HepG2 (cell line): ENCODE results near the gene NID1. TPM values are rescaled to one million over a fixed set of nuclear protein-coding genes. Genes with fewer than 3 reads are reported as not detected.
"Not testable (repeated sequence)": the region's sequence is repeated elsewhere in the genome, so short reads cannot be mapped to it uniquely, and the experiment has no call there.

Experiments used
- ATAC-seq: fragments of 200-7000 bp; cut with Tn5 transposase; 3 replicates; pipeline ENCODE4 v1.9.1; 2020; ENCODE audit warnings: mild to moderate bottlenecking, moderate library complexity
- BruUV-seq: library from RNA; stranded (reverse); fragments of 400-500 nt; replicated peaks from 2 replicates; lab custom pipeline; 2021; lab: Mats Ljungman, UMichigan
- CTCF ChIA-PET: fragments of 300-600 bp; formaldehyde crosslinking; extraction: SDS; loops from one replicate; lab custom pipeline; 2021; ENCODE audit warnings: low total read pairs, inconsistent platforms, low intra/inter-chr PET ratio; lab: Yijun Ruan, JAX
- POLR2A ChIA-PET: fragments of 350-600 bp; sonication (Branson Sonifier 250); formaldehyde crosslinking; loops from one replicate; lab custom pipeline; 2020; ENCODE audit warnings: antibody characterized with exemption, inconsistent platforms; lab: Yijun Ruan, JAX
- DNase-seq: peaks from one replicate; pipeline ENCODE4 v3.0.0-alpha.2; 2015; ENCODE audit warnings: low spot score
- FAIRE-seq: peaks from 3 replicates; lab custom pipeline; 2011; peaks lifted over from hg19 to GRCh38; lab: Jason Lieb, UNC
- H2AFZ ChIP-seq: one replicate; pipeline ENCODE4 v1.6.1; 2011; ENCODE audit warnings: low read length, inconsistent platforms
- H3K27ac ChIP-seq: fragments of 300-600 bp; 3 replicates; pipeline ENCODE4 v1.8.0; 2011; ENCODE audit warnings: mixed run types, mild to moderate bottlenecking, mixed read lengths, low read length, inconsistent platforms; ENCODE audit not compliant: insufficient read depth; ENCODE audit errors: extremely low read length
- H3K27me3 ChIP-seq, 2 experiments: fragments of 200-600 bp in 1 of 2; 2 replicates in 1 of 2; 3 replicates in 1 of 2; pipeline versions ENCODE4 v1.6.0 to v1.8.0; 2011; ENCODE audit warnings: low read length in 2 of 2, mild to moderate bottlenecking in 2 of 2, moderate library complexity in 2 of 2, inconsistent platforms in 1 of 2; ENCODE audit not compliant: insufficient read depth in 2 of 2, control insufficient read depth in 1 of 2
- H3K36me3 ChIP-seq, 2 experiments: fragments of 200-600 bp in 1 of 2; replicated peaks in 1 of 2; 2 replicates in 1 of 2; 3 replicates in 1 of 2; pipeline versions ENCODE4 v1.5.1 to v1.8.0; 2011; ENCODE audit warnings: low read length in 2 of 2, inconsistent platforms in 1 of 2; ENCODE audit not compliant: insufficient read depth in 2 of 2, control insufficient read depth in 1 of 2
- H3K4me1 ChIP-seq: 2 replicates; pipeline ENCODE4 v1.5.1; 2012; ENCODE audit warnings: low read length, inconsistent platforms; ENCODE audit not compliant: insufficient read depth
- H3K4me2 ChIP-seq: 2 replicates; pipeline ENCODE4 v1.6.0; 2011; ENCODE audit warnings: low read depth, low read length, inconsistent platforms
- H3K4me3 ChIP-seq, 3 experiments: fragments of 200-600 bp in 1 of 3; sonication (generic), shearing (Covaris generic) in 1 of 3; replicated peaks in 1 of 3; 2 replicates each; pipeline ENCODE4 v1.5.1; 2011 to 2016; ENCODE audit warnings: low read length in 3 of 3, inconsistent platforms in 2 of 3, low read depth in 2 of 3, mild to moderate bottlenecking in 2 of 3, control low read depth in 1 of 3, mixed read lengths in 1 of 3; ENCODE audit not compliant: insufficient read depth in 1 of 3
- H3K79me2 ChIP-seq: one replicate; pipeline ENCODE4 v1.6.1; 2011; ENCODE audit warnings: low read length, inconsistent platforms; ENCODE audit not compliant: insufficient read depth
- H3K9ac ChIP-seq: 2 replicates; pipeline ENCODE4 v1.6.0; 2011; ENCODE audit warnings: mild to moderate bottlenecking, low read depth, low read length, inconsistent platforms; ENCODE audit not compliant: insufficient read depth
- H3K9me3 ChIP-seq: 2 replicates; pipeline ENCODE4 v1.5.1; 2012; ENCODE audit warnings: mild to moderate bottlenecking, low read length
- H4K20me1 ChIP-seq: 2 replicates; pipeline ENCODE4 v1.6.0; 2011; ENCODE audit warnings: inconsistent platforms, mild to moderate bottlenecking, low read length, moderate library complexity; ENCODE audit not compliant: insufficient read depth
- BHLHE40 ChIP-seq: IDR thresholded peaks from 2 replicates; pipeline ENCODE4 v1.6.1; 2011; ENCODE audit warnings: low read length, improper control_type of control experiment
- MAX ChIP-seq: IDR thresholded peaks from 2 replicates; pipeline ENCODE4 v1.6.1; 2012; ENCODE audit warnings: inconsistent platforms
- NAIF1 ChIP-seq: sonication (generic); formaldehyde crosslinking; IDR thresholded peaks from 2 replicates; pipeline ENCODE4 v1.5.0; 2020; ENCODE audit warnings: mild to moderate bottlenecking, missing genetic modification reagents, borderline replicate concordance
- ONECUT2 ChIP-seq: sonication (generic); formaldehyde crosslinking; IDR thresholded peaks from 2 replicates; pipeline ENCODE4 v1.4.0; 2020; ENCODE audit warnings: missing genetic modification reagents
- POLR2AphosphoS2 ChIP-seq: IDR thresholded peaks from 2 replicates; pipeline ENCODE4 v1.6.1; 2011; ENCODE audit warnings: low read depth, low read length, improper control_type of control experiment
- RBAK ChIP-seq: sonication (generic); formaldehyde crosslinking; IDR thresholded peaks from 2 replicates; pipeline ENCODE4 v1.5.1; 2020; ENCODE audit warnings: mild to moderate bottlenecking, missing genetic modification reagents
- RFX5 ChIP-seq: IDR thresholded peaks from 2 replicates; pipeline ENCODE4 v1.6.1; 2011; ENCODE audit warnings: low read depth, low read length, improper control_type of control experiment
- ZBTB8A ChIP-seq: sonication (generic); formaldehyde crosslinking; IDR thresholded peaks from 2 replicates; pipeline ENCODE4 v1.4.0; 2020; ENCODE audit warnings: mild to moderate bottlenecking, low read depth, missing genetic modification reagents, borderline replicate concordance
- ZNF121 ChIP-seq: sonication (generic); formaldehyde crosslinking; IDR thresholded peaks from 2 replicates; pipeline ENCODE4 v1.5.0; 2020; ENCODE audit warnings: mild to moderate bottlenecking, missing genetic modification reagents
- ZNF276 ChIP-seq: sonication (generic); formaldehyde crosslinking; IDR thresholded peaks from 2 replicates; pipeline ENCODE4 v1.4.0; 2020; ENCODE audit warnings: mild to moderate bottlenecking, low read depth, missing genetic modification reagents
- ZNF770 ChIP-seq: sonication (generic); formaldehyde crosslinking; IDR thresholded peaks from 2 replicates; pipeline ENCODE4 v1.5.0; 2020; ENCODE audit warnings: mild to moderate bottlenecking, missing genetic modification reagents
- WGBS: methylation state at CpG from one replicate; pipeline ENCODE4 v1.1.6; 2017; ENCODE audit warnings: low lambda C conversion rate; 5-methylcytosine and 5-hydroxymethylcytosine counted together
- in situ Hi-C: cut with HindIII; loops from 2 replicates; pipeline ENCODE4 v1.10.0; 2017; ENCODE audit warnings: low pct_unique_long_range_greater_than_20kb; ENCODE audit not compliant: extremely low pct_ligation_motif_present
- intact Hi-C: fragments of 100-400 bp; cut with micrococcal nuclease; formaldehyde crosslinking; loops from one replicate; pipeline ENCODE4 v1.10.0; 2022; ENCODE audit not compliant: unreplicated experiment
- polyA plus RNA-seq, 8 experiments: library from polyadenylated mRNA; depleted of rRNA in 3 of 8; stranded (reverse) in 7 of 8; unstranded in 1 of 8; fragments of >200 nt; fragmentation: Illumina TruSeq in 4 of 8; extraction: Trizol in 4 of 8; gene quantifications; 2 replicates each; pipeline versions ENCODE4 v1.2.1 to v1.2.3, GENCODE V29; 2011 to 2016; ENCODE audit warnings: low read depth in 4 of 8, missing spikeins in 1 of 8, mixed read lengths in 1 of 8; ENCODE audit not compliant: insufficient read depth in 1 of 8
- total RNA-seq, 5 experiments: library from RNA; depleted of rRNA; stranded (reverse); fragments of >200 nt; fragmentation: Illumina TruSeq; extraction: Trizol; gene quantifications; 2 replicates each; pipeline ENCODE4 v1.2.3, GENCODE V29; 2016; ENCODE audit warnings: low read depth in 1 of 5
- TF ChIP-seq, protein P1 (sequence below): sonication (generic); formaldehyde crosslinking; IDR thresholded peaks from 2 replicates; pipeline ENCODE4 v1.5.0; 2020; ENCODE audit warnings: missing genetic modification reagents

NID1 gene
- total and polyA plus RNA-seq, 2 of the 13 experiments (the other 11 are each of a cell fraction or from before 2014, with no cell fraction given), result 50.2 to 56.1 TPM

DNA sequence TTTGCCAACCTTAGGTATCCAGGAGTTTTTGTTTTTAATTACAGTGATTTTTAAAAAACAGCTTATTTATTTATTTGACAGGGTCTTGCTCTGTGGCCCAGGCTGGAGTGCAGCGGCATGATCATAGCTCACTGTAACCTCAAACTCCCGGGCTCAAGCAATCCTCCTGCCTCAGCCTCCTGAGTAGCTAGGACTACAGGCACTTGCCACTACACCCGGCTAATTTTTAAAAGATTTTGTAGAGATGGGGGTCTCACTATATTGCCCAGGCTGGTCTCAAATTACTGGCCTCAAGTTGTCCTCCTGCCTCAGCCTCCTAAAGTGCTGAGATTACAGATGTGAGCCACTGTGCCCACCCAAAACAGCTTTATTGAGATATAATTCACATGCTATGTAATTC lies 92.2 kb downstream of the NID1 start:
- ATAC-seq, H3K4me1 ChIP-seq, H4K20me1 ChIP-seq, H3K79me2 ChIP-seq, DNase-seq, H3K9me3 ChIP-seq, FAIRE-seq, H3K27ac ChIP-seq, H3K27me3 ChIP-seq, H3K9ac ChIP-seq, BruUV-seq, intact Hi-C loops: not testable (repeated sequence)
- ChIA-PET POLR2A (interaction anchor here (1.0 kb wide), 1 partner anchor 107 kb away, joined by 3 read pairs; no protein-coding TSS in a partner anchor), CTCF (interaction anchor here (2.6 kb wide), 1 partner anchor 107 kb away, joined by 19 read pairs; the partner anchor contains the start of gene LYST)
- 88% methylated on average over 2 of the region's 3 CpGs for WGBS
- Histone ChIP-seq H2AFZ (peak overlapping the region; percentile 83), H3K36me3 (peaks cover 6 to 17% of the 10 kb centered on the region in 2 experiments; a peak in 4 of 5 replicates), H3K4me3 (peak overlapping the region in 2 of 3 experiments; percentile 75 to 78; a peak in 3 of 6 replicates), H3K4me2 (peak overlapping the region; percentile 96)
- in situ Hi-C loops, result loop anchor here (10.0 kb wide), 1 partner anchor 108 kb away; the partner anchor contains the start of gene LYST
- TF ChIP-seq ZNF121 (peak; percentile 76), ZNF770 (CRISPR knock-in tag) (peak; percentile 80)

DNA sequence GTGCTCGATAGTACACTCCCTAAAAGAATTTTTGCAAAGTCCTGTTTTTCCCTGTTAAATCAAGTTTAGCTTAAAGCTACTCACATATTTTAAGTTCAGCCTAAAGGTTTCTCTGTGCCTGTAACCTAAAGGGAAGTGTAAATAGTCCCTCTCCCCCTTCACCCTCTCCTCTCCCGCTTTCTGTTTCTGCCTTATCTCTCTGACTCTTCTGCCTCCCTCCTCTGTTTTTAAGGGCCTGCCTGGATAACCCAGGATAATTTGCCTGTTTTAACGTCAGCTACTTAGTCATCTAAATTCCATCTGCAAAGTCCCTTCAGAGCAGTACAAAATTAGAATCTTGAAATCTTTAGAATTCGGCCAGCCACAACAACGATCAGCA lies 92.6 kb downstream of the NID1 start:
- in situ Hi-C loops, result loop anchor here (10.0 kb wide), 1 partner anchor 107 kb away; the partner anchor contains the start of gene LYST
- H3K27me3 ChIP-seq, result no peaks in the 10 kb centered on the region
- H3K79me2 ChIP-seq, result no peaks in the 10 kb centered on the region
- intact Hi-C loops, result no loop called here
- peak overlapping the region; percentile 96 for H3K4me2 ChIP-seq
- no peaks in the 10 kb centered on the region for H4K20me1 ChIP-seq
- FAIRE-seq (no peak), DNase-seq (no peak), ATAC-seq (peak; percentile 63)
- H3K9ac ChIP-seq, result peak overlapping the region; percentile 44; the same call in 1 of the 2 replicates
- ChIA-PET POLR2A (interaction anchor here (1.0 kb wide), 2 partner anchors 107 to 468 kb away, joined by 3 read pairs; partner anchors contain the start of gene B3GALNT2), CTCF (interaction anchor here (2.6 kb wide), 1 partner anchor 106 kb away, joined by 19 read pairs; the partner anchor contains the start of gene LYST)
- BruUV-seq, result no TSS peak
- H3K36me3 ChIP-seq, result peaks cover 3 to 13% of the 10 kb centered on the region in 2 experiments; a peak in 4 of 5 replicates
- H3K4me3 ChIP-seq, result peak overlapping the region; percentile 46 to 78 (median 75)
- peak overlapping the region; percentile 83 for H2AFZ ChIP-seq
- TF ChIP-seq ZBTB8A (CRISPR knock-in tag), result no peak
- TF ChIP-seq, protein P1, sequence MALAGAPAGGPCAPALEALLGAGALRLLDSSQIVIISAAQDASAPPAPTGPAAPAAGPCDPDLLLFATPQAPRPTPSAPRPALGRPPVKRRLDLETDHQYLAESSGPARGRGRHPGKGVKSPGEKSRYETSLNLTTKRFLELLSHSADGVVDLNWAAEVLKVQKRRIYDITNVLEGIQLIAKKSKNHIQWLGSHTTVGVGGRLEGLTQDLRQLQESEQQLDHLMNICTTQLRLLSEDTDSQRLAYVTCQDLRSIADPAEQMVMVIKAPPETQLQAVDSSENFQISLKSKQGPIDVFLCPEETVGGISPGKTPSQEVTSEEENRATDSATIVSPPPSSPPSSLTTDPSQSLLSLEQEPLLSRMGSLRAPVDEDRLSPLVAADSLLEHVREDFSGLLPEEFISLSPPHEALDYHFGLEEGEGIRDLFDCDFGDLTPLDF (CRISPR knock-in tag), result 0 out of 2 replicates have a peak, but pooled peaks have one; percentile 50
- TF ChIP-seq ONECUT2 (CRISPR knock-in tag), result 0 out of 2 replicates have a peak, but pooled peaks have one; percentile 1
- no peak for TF ChIP-seq ZNF276 (CRISPR knock-in tag)
- no peak for TF ChIP-seq POLR2AphosphoS2
- no peak for TF ChIP-seq BHLHE40
- TF ChIP-seq MAX, result no peak
- TF ChIP-seq RBAK (CRISPR knock-in tag), result no peak
- TF ChIP-seq RFX5, result no peak
- 0 out of 2 replicates have a peak, but pooled peaks have one; percentile 31 for TF ChIP-seq NAIF1 (CRISPR knock-in tag)
- 9% methylated on average over 5 of the region's 5 CpGs for WGBS
- H3K9me3 ChIP-seq, result no peaks in the 10 kb centered on the region
- peak overlapping the region; percentile 42 for H3K27ac ChIP-seq
- peaks cover 7% of the 10 kb centered on the region for H3K4me1 ChIP-seq
